Measurements from ENCODE around the gene RASGRP4.
A peak's percentile ranks its signal among the peaks of the same experiment; 100 is the strongest.
"Not testable (repeated sequence)": the region's sequence is repeated elsewhere in the genome, so short reads cannot be mapped to it uniquely, and the experiment has no call there.

The RASGRP4 gene

DNA sequence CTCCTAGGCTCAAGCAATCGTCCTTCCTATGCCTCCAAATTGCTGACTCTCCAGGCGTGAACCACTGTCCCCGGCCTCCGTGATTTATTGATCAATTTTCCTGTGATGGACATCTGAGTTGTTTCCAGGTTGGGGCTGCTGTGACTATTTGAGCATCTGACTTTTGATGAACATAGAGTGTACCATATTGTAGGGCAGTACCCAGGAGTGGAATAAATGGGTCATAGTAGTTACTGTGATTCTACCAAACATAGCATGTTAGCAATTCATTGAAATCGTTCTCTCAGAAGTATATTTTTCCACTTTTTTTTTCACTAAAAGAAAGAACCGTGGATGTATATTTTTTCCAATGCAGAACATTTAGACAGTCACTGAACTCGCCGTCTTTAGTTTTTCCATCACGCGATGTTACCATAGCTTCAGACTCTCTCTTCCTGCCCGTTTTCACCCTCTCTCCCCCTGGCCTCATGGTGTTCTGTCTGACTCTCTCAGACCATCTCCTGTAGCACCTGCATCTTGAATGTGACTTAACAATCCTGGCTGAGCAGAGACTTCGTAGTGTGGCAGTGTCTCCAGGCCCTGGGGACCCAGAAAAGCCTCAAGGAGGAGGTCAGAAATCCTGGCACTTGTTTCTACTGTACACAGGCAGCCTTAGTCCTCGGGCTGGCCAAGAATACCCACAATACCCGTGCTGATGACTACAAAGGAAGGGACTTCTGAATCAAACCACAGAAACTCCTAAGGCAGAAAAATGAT, 3.2 kb upstream of the RASGRP4 start:
- no peak for DNase-seq (ENCODE audit: low read depth)
- no peak overlapping the region for H3K4me3 ChIP-seq (ENCODE audit: low read depth, low read length)
- TF ChIP-seq POLR2A (IDR thresholded peaks at IDR 0.05; ENCODE audit: extremely low read depth, insufficient read length) (no peak), MAX (IDR thresholded peaks at IDR 0.05; ENCODE audit: low read depth, low read length) (no peak), MYC (IDR thresholded peaks at IDR 0.05; ENCODE audit: low read depth, low read length) (no peak)
- TF ChIP-seq, protein P1, sequence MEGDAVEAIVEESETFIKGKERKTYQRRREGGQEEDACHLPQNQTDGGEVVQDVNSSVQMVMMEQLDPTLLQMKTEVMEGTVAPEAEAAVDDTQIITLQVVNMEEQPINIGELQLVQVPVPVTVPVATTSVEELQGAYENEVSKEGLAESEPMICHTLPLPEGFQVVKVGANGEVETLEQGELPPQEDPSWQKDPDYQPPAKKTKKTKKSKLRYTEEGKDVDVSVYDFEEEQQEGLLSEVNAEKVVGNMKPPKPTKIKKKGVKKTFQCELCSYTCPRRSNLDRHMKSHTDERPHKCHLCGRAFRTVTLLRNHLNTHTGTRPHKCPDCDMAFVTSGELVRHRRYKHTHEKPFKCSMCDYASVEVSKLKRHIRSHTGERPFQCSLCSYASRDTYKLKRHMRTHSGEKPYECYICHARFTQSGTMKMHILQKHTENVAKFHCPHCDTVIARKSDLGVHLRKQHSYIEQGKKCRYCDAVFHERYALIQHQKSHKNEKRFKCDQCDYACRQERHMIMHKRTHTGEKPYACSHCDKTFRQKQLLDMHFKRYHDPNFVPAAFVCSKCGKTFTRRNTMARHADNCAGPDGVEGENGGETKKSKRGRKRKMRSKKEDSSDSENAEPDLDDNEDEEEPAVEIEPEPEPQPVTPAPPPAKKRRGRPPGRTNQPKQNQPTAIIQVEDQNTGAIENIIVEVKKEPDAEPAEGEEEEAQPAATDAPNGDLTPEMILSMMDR (IDR thresholded peaks at IDR 0.05; ENCODE audit: low read depth, low read length) = no peak

GRCh38 chr19:38427035-38427677, 1.1 kb upstream of the RASGRP4 start:
- DNase-seq (ENCODE audit: low read depth) = not testable (repeated sequence)

GRCh38 chr19:38425222-38425809, 703 bp downstream of the RASGRP4 start:
- H3K4me3 ChIP-seq (ENCODE audit: low read depth, low read length) = no peak overlapping the region
- TF ChIP-seq MYC (IDR thresholded peaks at IDR 0.05; ENCODE audit: low read depth, low read length) (no peak), POLR2A (IDR thresholded peaks at IDR 0.05; ENCODE audit: extremely low read depth, insufficient read length) (no peak), MAX (IDR thresholded peaks at IDR 0.05; ENCODE audit: low read depth, low read length) (no peak)
- TF ChIP-seq, protein P1 (IDR thresholded peaks at IDR 0.05; ENCODE audit: low read depth, low read length) = no peak
- peak; percentile 14 for DNase-seq (ENCODE audit: low read depth)

More at GRCh38 chr19:38427035-38427677, 1.1 kb upstream of the RASGRP4 start:
- H3K4me3 ChIP-seq (ENCODE audit: low read depth, low read length) = not testable (repeated sequence)

- TF ChIP-seq MYC (IDR thresholded peaks at IDR 0.05; ENCODE audit: low read depth, low read length) (no peak), MAX (IDR thresholded peaks at IDR 0.05; ENCODE audit: low read depth, low read length) (no peak), POLR2A (IDR thresholded peaks at IDR 0.05; ENCODE audit: extremely low read depth, insufficient read length) (no peak)
- TF ChIP-seq, protein P1 (IDR thresholded peaks at IDR 0.05; ENCODE audit: low read depth, low read length) = no peak
- no peak for DNase-seq (ENCODE audit: low read depth)
- no peak overlapping the region for H3K4me3 ChIP-seq (ENCODE audit: low read depth, low read length)
These were observed 1.7 kb downstream of the RASGRP4 start for GRCh38 chr19:38424272-38424671.

- DNase-seq (ENCODE audit: low read depth) = no peak
- TF ChIP-seq POLR2A (IDR thresholded peaks at IDR 0.05; ENCODE audit: extremely low read depth, insufficient read length) (no peak), MAX (IDR thresholded peaks at IDR 0.05; ENCODE audit: low read depth, low read length) (no peak), MYC (IDR thresholded peaks at IDR 0.05; ENCODE audit: low read depth, low read length) (no peak)
- TF ChIP-seq, protein P1 (IDR thresholded peaks at IDR 0.05; ENCODE audit: low read depth, low read length) = no peak
- H3K4me3 ChIP-seq (ENCODE audit: low read depth, low read length) = no peak overlapping the region
These were observed 3.6 kb downstream of the RASGRP4 start for GRCh38 chr19:38422438-38422837.

GRCh38 chr19:38421856-38422255, 4.2 kb downstream of the RASGRP4 start:
- TF ChIP-seq, protein P1 (IDR thresholded peaks at IDR 0.05; ENCODE audit: low read depth, low read length) = no peak
- no peak for TF ChIP-seq POLR2A (IDR thresholded peaks at IDR 0.05; ENCODE audit: extremely low read depth, insufficient read length)
- TF ChIP-seq MYC (IDR thresholded peaks at IDR 0.05; ENCODE audit: low read depth, low read length) = no peak
- no peak for TF ChIP-seq MAX (IDR thresholded peaks at IDR 0.05; ENCODE audit: low read depth, low read length)
- H3K4me3 ChIP-seq (ENCODE audit: low read depth, low read length) = no peak overlapping the region
- no peak for DNase-seq (ENCODE audit: low read depth)
